ENCODE data around the gene CORO7.

DNA sequence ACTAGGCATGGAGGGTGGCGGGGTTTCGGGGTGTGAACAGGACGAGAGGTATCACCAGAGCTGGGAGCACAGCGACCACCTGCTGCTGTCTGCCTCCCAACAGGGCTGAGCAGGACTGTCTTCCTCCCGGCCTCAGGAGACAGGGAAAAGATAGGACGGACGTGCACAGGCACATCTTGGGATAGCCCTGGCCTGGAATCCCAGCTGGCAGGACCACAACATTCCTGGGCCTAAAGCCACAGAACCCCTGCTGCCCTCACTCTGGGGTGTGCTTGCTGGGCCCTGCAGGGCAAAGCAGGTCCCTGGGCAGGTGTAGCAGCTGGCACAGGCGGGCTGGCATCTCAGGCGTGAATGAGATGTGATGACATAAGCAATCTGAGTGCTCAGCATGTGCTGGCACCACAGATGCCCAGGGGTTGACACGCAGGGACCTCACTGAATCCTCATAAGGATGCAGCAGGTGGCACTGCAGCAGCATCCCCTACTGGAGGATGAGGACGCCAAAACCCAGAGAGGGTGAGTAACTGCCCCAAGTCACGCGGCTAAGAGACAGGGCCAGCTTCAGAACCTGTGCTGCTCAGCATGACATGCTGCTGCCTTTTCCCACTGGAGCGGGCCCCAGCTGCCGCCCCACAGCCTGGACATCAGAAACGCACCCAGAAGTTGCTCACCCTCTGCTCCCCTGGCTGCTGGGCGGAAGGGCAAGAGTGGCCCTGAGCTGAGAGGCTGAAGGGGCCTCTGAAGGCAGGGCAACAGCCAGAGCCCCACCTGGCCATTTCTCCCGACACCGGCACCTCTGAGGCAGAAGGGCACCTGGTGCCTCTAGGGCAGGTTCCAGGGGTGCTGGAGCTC, 7.1 kb downstream of the CORO7 start:
- TF ChIP-seq, protein P1, sequence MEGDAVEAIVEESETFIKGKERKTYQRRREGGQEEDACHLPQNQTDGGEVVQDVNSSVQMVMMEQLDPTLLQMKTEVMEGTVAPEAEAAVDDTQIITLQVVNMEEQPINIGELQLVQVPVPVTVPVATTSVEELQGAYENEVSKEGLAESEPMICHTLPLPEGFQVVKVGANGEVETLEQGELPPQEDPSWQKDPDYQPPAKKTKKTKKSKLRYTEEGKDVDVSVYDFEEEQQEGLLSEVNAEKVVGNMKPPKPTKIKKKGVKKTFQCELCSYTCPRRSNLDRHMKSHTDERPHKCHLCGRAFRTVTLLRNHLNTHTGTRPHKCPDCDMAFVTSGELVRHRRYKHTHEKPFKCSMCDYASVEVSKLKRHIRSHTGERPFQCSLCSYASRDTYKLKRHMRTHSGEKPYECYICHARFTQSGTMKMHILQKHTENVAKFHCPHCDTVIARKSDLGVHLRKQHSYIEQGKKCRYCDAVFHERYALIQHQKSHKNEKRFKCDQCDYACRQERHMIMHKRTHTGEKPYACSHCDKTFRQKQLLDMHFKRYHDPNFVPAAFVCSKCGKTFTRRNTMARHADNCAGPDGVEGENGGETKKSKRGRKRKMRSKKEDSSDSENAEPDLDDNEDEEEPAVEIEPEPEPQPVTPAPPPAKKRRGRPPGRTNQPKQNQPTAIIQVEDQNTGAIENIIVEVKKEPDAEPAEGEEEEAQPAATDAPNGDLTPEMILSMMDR (IDR thresholded peaks at IDR 0.05), result no peak
- TF ChIP-seq POLR2AphosphoS5 (IDR thresholded peaks at IDR 0.05) (no peak), POLR2A (IDR thresholded peaks at IDR 0.05) (no peak), EP300 (IDR thresholded peaks at IDR 0.05; ENCODE audit: low read depth) (no peak)

Measured in transverse colon (tissue), 4 donors.